Mammary epithelial cell (primary cell): ENCODE measurements around the gene BASP1.

Experiments used
- CTCF ChIP-seq, 2 donors: IDR thresholded peaks in 1 of 2; conservative IDR thresholded peaks in 1 of 2; 2 replicates each; pipeline ENCODE4 v1.5.1; 2011 to 2012; ENCODE audit warnings: inconsistent platforms in 2 of 2, low read length in 2 of 2, mild to moderate bottlenecking in 2 of 2, control low read depth in 1 of 2, low read depth in 1 of 2; ENCODE audit not compliant: insufficient read depth in 1 of 2; ENCODE audit errors: extremely low read depth in 1 of 2
- EZH2 ChIP-seq: IDR thresholded peaks from 2 replicates; pipeline ENCODE4 v1.6.1; 2012; ENCODE audit warnings: low read length, inconsistent platforms, borderline replicate concordance

GRCh38 chr5:17294639-17295311 is 77.3 kb downstream of the BASP1 start:
- TF ChIP-seq CTCF (conservative IDR thresholded peaks at IDR 0.05 in 1 of 2, IDR thresholded peaks at IDR 0.05 in 1 of 2; ENCODE audit: extremely low read depth in 1 of 2, insufficient read depth in 1 of 2, low read depth in 1 of 2, low read length in 2 of 2), result no peak
- no peak for TF ChIP-seq EZH2
